AG10803 (cell line): ENCODE results near the gene TTR.

Source experiments
- DNase-seq: peaks from one replicate; pipeline ENCODE4 v3.0.0; 2010; ENCODE audit warnings: low read depth
- H3K4me3 ChIP-seq: 2 replicates; pipeline ENCODE4 v1.5.1; 2011; ENCODE audit warnings: mild to moderate bottlenecking, low read length, control low read depth
- CTCF ChIP-seq: conservative IDR thresholded peaks from 2 replicates; pipeline ENCODE4 v1.5.1; 2011; ENCODE audit warnings: mild to moderate bottlenecking, low read length, control low read depth, inconsistent platforms

TTR gene

DNA sequence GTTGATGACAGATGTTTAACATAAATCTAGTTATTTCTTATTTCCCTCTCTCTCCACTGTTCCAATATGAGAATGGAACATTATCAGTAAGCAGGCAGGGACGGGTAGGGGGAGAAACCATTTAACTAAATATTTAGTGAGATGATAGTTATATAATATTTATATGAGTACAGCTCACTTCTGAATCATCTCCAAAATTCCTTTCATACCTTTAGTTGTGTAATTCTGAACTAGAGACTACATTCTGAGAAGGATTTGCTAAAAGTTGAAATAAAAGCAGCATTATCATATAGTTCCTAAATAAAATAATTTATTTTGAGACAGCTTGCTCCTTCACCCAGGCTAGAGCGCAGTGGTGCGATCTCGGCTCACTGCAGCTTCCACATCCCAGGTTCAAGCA is 51.3 kb downstream of the TTR start:
- TF ChIP-seq CTCF = no peak
- H3K4me3 ChIP-seq = no peak overlapping the region
- peak; percentile 35 for DNase-seq

GRCh38 chr18:31645411-31645810 is 53.7 kb downstream of the TTR start:
- TF ChIP-seq CTCF = no peak
- no peak for DNase-seq
- H3K4me3 ChIP-seq = no peak overlapping the region

- no peak overlapping the region for H3K4me3 ChIP-seq
- TF ChIP-seq CTCF = no peak
- DNase-seq = no peak
Observed at GRCh38 chr18:31646332-31647126, 54.9 kb downstream of the TTR start.

GRCh38 chr18:31647127-31647753 is 55.6 kb downstream of the TTR start:
- TF ChIP-seq CTCF = no peak
- no peak overlapping the region for H3K4me3 ChIP-seq

More at GRCh38 chr18:31647127-31647753, 55.6 kb downstream of the TTR start:
- no peak for DNase-seq
